ENCODE measurements around the gene HECW1.
"Not testable (repeated sequence)": the region's sequence is repeated elsewhere in the genome, so short reads cannot be mapped to it uniquely, and the experiment has no call there.

Gene HECW1

GRCh38 chr7:43341132-43341531 lies 228.7 kb downstream of the HECW1 start:
- Histone ChIP-seq H3K27ac (ENCODE audit: insufficient read depth in 1 of 2, low read depth in 1 of 2, low read length in 2 of 2, poor library complexity in 1 of 2, severe bottlenecking in 2 of 2) (no peak overlapping the region), H3K27me3 (replicated peaks in 2 of 5; ENCODE audit: control insufficient read depth in 4 of 5, insufficient read depth in 5 of 5, low read length in 4 of 5) (peaks cover 0 to 3% (median 0%) of the 10 kb centered on the region in 5 experiments), H3K36me3 (ENCODE audit: control insufficient read depth in 4 of 4, insufficient read depth in 4 of 4, low read length in 3 of 4) (no peaks in the 10 kb centered on the region), H3K4me3 (ENCODE audit: control insufficient read depth in 1 of 7, extremely low read depth in 1 of 7, insufficient read depth in 4 of 7, low read depth in 2 of 7, low read length in 6 of 7) (no peak overlapping the region), H3K9me3 (ENCODE audit: control extremely low read depth in 1 of 5, control insufficient read depth in 4 of 5, insufficient read depth in 2 of 5, low read depth in 1 of 5, low read length in 4 of 5) (peaks cover 0 to 2% (median 0%) of the 10 kb centered on the region in 5 experiments), H3K4me1 (ENCODE audit: control extremely low read depth in 1 of 4, control insufficient read depth in 4 of 4, insufficient read depth in 4 of 4, low read length in 3 of 4) (no peaks in the 10 kb centered on the region)
- CTCF ChIA-PET, result no interaction called here
- POLR2A ChIA-PET, result no interaction called here
- DNase-seq, result no peak
- no CpG with 5 or more reads among the region's 2 CpGs for WGBS (ENCODE audit: insufficient coverage)

- H3K36me3 ChIP-seq (ENCODE audit: control insufficient read depth in 4 of 4, insufficient read depth in 4 of 4, low read length in 3 of 4); H3K9me3 ChIP-seq (ENCODE audit: control extremely low read depth in 1 of 5, control insufficient read depth in 4 of 5, insufficient read depth in 2 of 5, low read depth in 1 of 5, low read length in 4 of 5); H3K4me1 ChIP-seq (ENCODE audit: control extremely low read depth in 1 of 4, control insufficient read depth in 4 of 4, insufficient read depth in 4 of 4, low read length in 3 of 4); DNase-seq; POLR2A ChIA-PET; H3K4me3 ChIP-seq (ENCODE audit: control insufficient read depth in 1 of 7, extremely low read depth in 1 of 7, insufficient read depth in 4 of 7, low read depth in 2 of 7, low read length in 6 of 7); CTCF ChIA-PET; H3K27ac ChIP-seq (ENCODE audit: insufficient read depth in 1 of 2, low read depth in 1 of 2, low read length in 2 of 2, poor library complexity in 1 of 2, severe bottlenecking in 2 of 2); H3K27me3 ChIP-seq (replicated peaks in 2 of 5; ENCODE audit: control insufficient read depth in 4 of 5, insufficient read depth in 5 of 5, low read length in 4 of 5): not testable (repeated sequence)
- WGBS (ENCODE audit: insufficient coverage), result no CpG with 5 or more reads among the region's 4 CpGs
These were observed 231.0 kb downstream of the HECW1 start for GRCh38 chr7:43343417-43343816.

- no CpG with 5 or more reads among the region's 1 CpG for WGBS (ENCODE audit: insufficient coverage)
- H3K9me3 ChIP-seq (ENCODE audit: control extremely low read depth in 1 of 5, control insufficient read depth in 4 of 5, insufficient read depth in 2 of 5, low read depth in 1 of 5, low read length in 4 of 5); CTCF ChIA-PET; H3K4me3 ChIP-seq (ENCODE audit: control insufficient read depth in 1 of 7, extremely low read depth in 1 of 7, insufficient read depth in 4 of 7, low read depth in 2 of 7, low read length in 6 of 7); H3K4me1 ChIP-seq (ENCODE audit: control extremely low read depth in 1 of 4, control insufficient read depth in 4 of 4, insufficient read depth in 4 of 4, low read length in 3 of 4); DNase-seq; H3K27me3 ChIP-seq (replicated peaks in 2 of 5; ENCODE audit: control insufficient read depth in 4 of 5, insufficient read depth in 5 of 5, low read length in 4 of 5); POLR2A ChIA-PET; H3K27ac ChIP-seq (ENCODE audit: insufficient read depth in 1 of 2, low read depth in 1 of 2, low read length in 2 of 2, poor library complexity in 1 of 2, severe bottlenecking in 2 of 2); H3K36me3 ChIP-seq (ENCODE audit: control insufficient read depth in 4 of 4, insufficient read depth in 4 of 4, low read length in 3 of 4): not testable (repeated sequence)
These were observed 233.2 kb downstream of the HECW1 start for GRCh38 chr7:43345696-43346095.

- ChIA-PET CTCF (no interaction called here), POLR2A (no interaction called here)
- no peak for DNase-seq
- no peaks in the 10 kb centered on the region for H3K4me1 ChIP-seq (ENCODE audit: control extremely low read depth in 1 of 4, control insufficient read depth in 4 of 4, insufficient read depth in 4 of 4, low read length in 3 of 4)
- H3K4me3 ChIP-seq (ENCODE audit: control insufficient read depth in 1 of 7, extremely low read depth in 1 of 7, insufficient read depth in 4 of 7, low read depth in 2 of 7, low read length in 6 of 7), result no peak overlapping the region
- H3K36me3 ChIP-seq (ENCODE audit: control insufficient read depth in 4 of 4, insufficient read depth in 4 of 4, low read length in 3 of 4), result no peaks in the 10 kb centered on the region
- no peak overlapping the region for H3K27ac ChIP-seq (ENCODE audit: insufficient read depth in 1 of 2, low read depth in 1 of 2, low read length in 2 of 2, poor library complexity in 1 of 2, severe bottlenecking in 2 of 2)
- peaks cover 0 to 11% (median 3%) of the 10 kb centered on the region in 5 experiments for H3K9me3 ChIP-seq (ENCODE audit: control extremely low read depth in 1 of 5, control insufficient read depth in 4 of 5, insufficient read depth in 2 of 5, low read depth in 1 of 5, low read length in 4 of 5)
- H3K27me3 ChIP-seq (replicated peaks in 2 of 5; ENCODE audit: control insufficient read depth in 4 of 5, insufficient read depth in 5 of 5, low read length in 4 of 5), result no peaks in the 10 kb centered on the region
- WGBS (ENCODE audit: insufficient coverage), result 100% methylated on average over 3 of the region's 3 CpGs
These were observed 239.2 kb downstream of the HECW1 start for GRCh38 chr7:43351683-43352082.

GRCh38 chr7:43353902-43354301 lies 241.5 kb downstream of the HECW1 start:
- POLR2A ChIA-PET, result no interaction called here
- H3K4me3 ChIP-seq (ENCODE audit: control insufficient read depth in 1 of 7, extremely low read depth in 1 of 7, insufficient read depth in 4 of 7, low read depth in 2 of 7, low read length in 6 of 7), result no peak overlapping the region
- CTCF ChIA-PET, result no interaction called here

GRCh38 chr7:43362652-43363034 lies 250.2 kb downstream of the HECW1 start:
- POLR2A ChIA-PET, result no interaction called here

More at GRCh38 chr7:43353902-43354301, 241.5 kb downstream of the HECW1 start:
- Histone ChIP-seq H3K36me3 (ENCODE audit: control insufficient read depth in 4 of 4, insufficient read depth in 4 of 4, low read length in 3 of 4) (no peaks in the 10 kb centered on the region), H3K4me1 (ENCODE audit: control extremely low read depth in 1 of 4, control insufficient read depth in 4 of 4, insufficient read depth in 4 of 4, low read length in 3 of 4) (no peaks in the 10 kb centered on the region), H3K27me3 (replicated peaks in 2 of 5; ENCODE audit: control insufficient read depth in 4 of 5, insufficient read depth in 5 of 5, low read length in 4 of 5) (no peaks in the 10 kb centered on the region), H3K27ac (ENCODE audit: insufficient read depth in 1 of 2, low read depth in 1 of 2, low read length in 2 of 2, poor library complexity in 1 of 2, severe bottlenecking in 2 of 2) (no peak overlapping the region), H3K9me3 (ENCODE audit: control extremely low read depth in 1 of 5, control insufficient read depth in 4 of 5, insufficient read depth in 2 of 5, low read depth in 1 of 5, low read length in 4 of 5) (peaks cover 0 to 9% (median 3%) of the 10 kb centered on the region in 5 experiments)
- no peak for DNase-seq
- WGBS (ENCODE audit: insufficient coverage), result 100% methylated on average over 1 of the region's 1 CpG

GRCh38 chr7:43363035-43363791 lies 250.8 kb downstream of the HECW1 start:
- DNase-seq, result no peak
- 94% methylated on average over 6 of the region's 6 CpGs for whole genome bisulfite sequencing (ENCODE audit: insufficient coverage)
- Histone ChIP-seq H3K27ac (ENCODE audit: insufficient read depth in 1 of 2, low read depth in 1 of 2, low read length in 2 of 2, poor library complexity in 1 of 2, severe bottlenecking in 2 of 2) (no peak overlapping the region), H3K9me3 (ENCODE audit: control extremely low read depth in 1 of 5, control insufficient read depth in 4 of 5, insufficient read depth in 2 of 5, low read depth in 1 of 5, low read length in 4 of 5) (peaks cover 0 to 3% (median 0%) of the 10 kb centered on the region in 5 experiments), H3K4me1 (ENCODE audit: control extremely low read depth in 1 of 4, control insufficient read depth in 4 of 4, insufficient read depth in 4 of 4, low read length in 3 of 4) (no peaks in the 10 kb centered on the region), H3K27me3 (replicated peaks in 2 of 5; ENCODE audit: control insufficient read depth in 4 of 5, insufficient read depth in 5 of 5, low read length in 4 of 5) (peaks cover 0 to 2% (median 0%) of the 10 kb centered on the region in 5 experiments), H3K4me3 (ENCODE audit: control insufficient read depth in 1 of 7, extremely low read depth in 1 of 7, insufficient read depth in 4 of 7, low read depth in 2 of 7, low read length in 6 of 7) (no peak overlapping the region), H3K36me3 (ENCODE audit: control insufficient read depth in 4 of 4, insufficient read depth in 4 of 4, low read length in 3 of 4) (no peaks in the 10 kb centered on the region)
- POLR2A ChIA-PET, result no interaction called here
- CTCF ChIA-PET, result no interaction called here

More at GRCh38 chr7:43362652-43363034, 250.2 kb downstream of the HECW1 start:
- CTCF ChIA-PET, result no interaction called here
- Histone ChIP-seq H3K9me3 (ENCODE audit: control extremely low read depth in 1 of 5, control insufficient read depth in 4 of 5, insufficient read depth in 2 of 5, low read depth in 1 of 5, low read length in 4 of 5) (peaks cover 0 to 3% (median 0%) of the 10 kb centered on the region in 5 experiments), H3K4me1 (ENCODE audit: control extremely low read depth in 1 of 4, control insufficient read depth in 4 of 4, insufficient read depth in 4 of 4, low read length in 3 of 4) (no peaks in the 10 kb centered on the region), H3K4me3 (ENCODE audit: control insufficient read depth in 1 of 7, extremely low read depth in 1 of 7, insufficient read depth in 4 of 7, low read depth in 2 of 7, low read length in 6 of 7) (no peak overlapping the region), H3K36me3 (ENCODE audit: control insufficient read depth in 4 of 4, insufficient read depth in 4 of 4, low read length in 3 of 4) (no peaks in the 10 kb centered on the region), H3K27ac (ENCODE audit: insufficient read depth in 1 of 2, low read depth in 1 of 2, low read length in 2 of 2, poor library complexity in 1 of 2, severe bottlenecking in 2 of 2) (no peak overlapping the region), H3K27me3 (replicated peaks in 2 of 5; ENCODE audit: control insufficient read depth in 4 of 5, insufficient read depth in 5 of 5, low read length in 4 of 5) (peaks cover 0 to 2% (median 0%) of the 10 kb centered on the region in 5 experiments)
- 36% methylated on average over 1 of the region's 2 CpGs for WGBS (ENCODE audit: insufficient coverage)
- DNase-seq, result no peak

Measured in common myeloid progenitor, CD34-positive (primary cell).